Measurements from ENCODE around the gene SCYL2. TPM values are rescaled to one million over a fixed set of nuclear protein-coding genes. Genes with fewer than 3 reads are reported as not detected.

SCYL2 gene
- total and polyA plus RNA-seq, 10 donors, result 8.4 to 72.4 (median 45.8) TPM

GRCh38 chr12:100317371-100317770, 50.4 kb downstream of the SCYL2 start:
- Histone ChIP-seq H3K27ac (no peak overlapping the region), H3K36me3 (peaks cover 0 to 97% (median 43%) of the 10 kb centered on the region in 6 donors)
- TF ChIP-seq, protein P1, sequence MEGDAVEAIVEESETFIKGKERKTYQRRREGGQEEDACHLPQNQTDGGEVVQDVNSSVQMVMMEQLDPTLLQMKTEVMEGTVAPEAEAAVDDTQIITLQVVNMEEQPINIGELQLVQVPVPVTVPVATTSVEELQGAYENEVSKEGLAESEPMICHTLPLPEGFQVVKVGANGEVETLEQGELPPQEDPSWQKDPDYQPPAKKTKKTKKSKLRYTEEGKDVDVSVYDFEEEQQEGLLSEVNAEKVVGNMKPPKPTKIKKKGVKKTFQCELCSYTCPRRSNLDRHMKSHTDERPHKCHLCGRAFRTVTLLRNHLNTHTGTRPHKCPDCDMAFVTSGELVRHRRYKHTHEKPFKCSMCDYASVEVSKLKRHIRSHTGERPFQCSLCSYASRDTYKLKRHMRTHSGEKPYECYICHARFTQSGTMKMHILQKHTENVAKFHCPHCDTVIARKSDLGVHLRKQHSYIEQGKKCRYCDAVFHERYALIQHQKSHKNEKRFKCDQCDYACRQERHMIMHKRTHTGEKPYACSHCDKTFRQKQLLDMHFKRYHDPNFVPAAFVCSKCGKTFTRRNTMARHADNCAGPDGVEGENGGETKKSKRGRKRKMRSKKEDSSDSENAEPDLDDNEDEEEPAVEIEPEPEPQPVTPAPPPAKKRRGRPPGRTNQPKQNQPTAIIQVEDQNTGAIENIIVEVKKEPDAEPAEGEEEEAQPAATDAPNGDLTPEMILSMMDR (IDR thresholded peaks at IDR 0.05 in 8 of 11, conservative IDR thresholded peaks at IDR 0.05 in 3 of 11), result no peak
- no peak for TF ChIP-seq POLR2AphosphoS5 (IDR thresholded peaks at IDR 0.05)
- TF ChIP-seq POLR2A (IDR thresholded peaks at IDR 0.05), result no peak

DNA sequence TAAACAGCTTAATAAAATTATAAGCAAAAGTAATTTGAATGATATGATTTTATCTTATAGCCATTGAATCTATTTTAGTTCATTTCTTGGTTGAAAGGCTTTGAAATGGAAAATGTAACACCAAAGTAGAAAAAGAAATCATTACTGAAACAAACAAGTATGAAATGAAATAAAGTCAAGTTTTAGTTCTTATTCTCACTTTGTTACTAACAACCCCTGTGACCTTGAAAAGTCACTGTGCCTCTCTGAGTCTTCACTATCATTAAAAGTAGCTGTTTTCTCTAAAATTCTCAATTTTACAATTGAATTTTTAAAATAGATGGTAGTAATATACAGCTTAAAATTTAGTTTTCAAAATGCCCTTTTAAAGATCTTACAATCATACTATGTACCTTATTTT, 57.5 kb downstream of the SCYL2 start:
- H3K36me3 ChIP-seq, result peaks cover 0 to 96% (median 34%) of the 10 kb centered on the region in 6 donors
- H3K9me3 ChIP-seq, result no peaks in the 10 kb centered on the region
- peaks cover 0 to 11% (median 0%) of the 10 kb centered on the region in 6 donors for H3K4me1 ChIP-seq
- TF ChIP-seq POLR2A (IDR thresholded peaks at IDR 0.05), result no peak
- TF ChIP-seq, protein P1 (IDR thresholded peaks at IDR 0.05 in 8 of 11, conservative IDR thresholded peaks at IDR 0.05 in 3 of 11), result no peak
- no peak for TF ChIP-seq POLR2AphosphoS5 (IDR thresholded peaks at IDR 0.05)
- H3K4me3 ChIP-seq, result no peak overlapping the region
- no peaks in the 10 kb centered on the region for H3K27me3 ChIP-seq (replicated peaks in 1 of 7)
- DNase-seq, result no peak
- intact Hi-C loops (cut with DNase I; ENCODE audit: low total_unique reads), result no loop called here
- H3K27ac ChIP-seq, result no peak overlapping the region

More at GRCh38 chr12:100317371-100317770, 50.4 kb downstream of the SCYL2 start:
- no peak overlapping the region for H3K4me3 ChIP-seq
- H3K27me3 ChIP-seq (replicated peaks in 1 of 7), result no peaks in the 10 kb centered on the region
- no peak for DNase-seq
- WGBS, 5 donors, result 90 to 98% (median 96%) methylated on average over 2 of the region's 2 CpGs
- intact Hi-C loops (cut with DNase I; ENCODE audit: low total_unique reads), result no loop called here
- peaks cover 0 to 11% (median 0%) of the 10 kb centered on the region in 6 donors for H3K4me1 ChIP-seq
- no peaks in the 10 kb centered on the region for H3K9me3 ChIP-seq

- intact Hi-C loops (cut with DNase I; ENCODE audit: low total_unique reads), result no loop called here
- TF ChIP-seq POLR2AphosphoS5 (IDR thresholded peaks at IDR 0.05), result no peak
- no peak for TF ChIP-seq POLR2A (IDR thresholded peaks at IDR 0.05)
- TF ChIP-seq, protein P1 (IDR thresholded peaks at IDR 0.05 in 8 of 11, conservative IDR thresholded peaks at IDR 0.05 in 3 of 11), result no peak
Measured at GRCh38 chr12:100326208-100326607, 59.2 kb downstream of the SCYL2 start.

GRCh38 chr12:100329800-100330199, 62.8 kb downstream of the SCYL2 start:
- 70 to 91% (median 88%) methylated on average over 2 of the region's 2 CpGs for WGBS, 5 donors
- intact Hi-C loops (cut with DNase I; ENCODE audit: low total_unique reads), result no loop called here
- Histone ChIP-seq H3K9me3 (no peaks in the 10 kb centered on the region), H3K27ac (no peak overlapping the region), H3K4me1 (no peaks in the 10 kb centered on the region), H3K4me3 (no peak overlapping the region), H3K36me3 (peaks cover 0 to 100% (median 56%) of the 10 kb centered on the region in 6 donors), H3K27me3 (replicated peaks in 1 of 7) (no peaks in the 10 kb centered on the region)
- DNase-seq, result no peak
- no peak for TF ChIP-seq POLR2AphosphoS5 (IDR thresholded peaks at IDR 0.05)
- TF ChIP-seq POLR2A (IDR thresholded peaks at IDR 0.05), result no peak
- TF ChIP-seq, protein P1 (IDR thresholded peaks at IDR 0.05 in 8 of 11, conservative IDR thresholded peaks at IDR 0.05 in 3 of 11), result no peak

More at GRCh38 chr12:100326208-100326607, 59.2 kb downstream of the SCYL2 start:
- H3K27me3 ChIP-seq (replicated peaks in 1 of 7), result no peaks in the 10 kb centered on the region
- H3K36me3 ChIP-seq, result peaks cover 0 to 96% (median 49%) of the 10 kb centered on the region in 6 donors
- no peaks in the 10 kb centered on the region for H3K9me3 ChIP-seq
- no peaks in the 10 kb centered on the region for H3K4me1 ChIP-seq
- H3K27ac ChIP-seq, result no peak overlapping the region
- H3K4me3 ChIP-seq, result no peak overlapping the region
- DNase-seq, result no peak

Data from spleen (tissue), 11 donors.